SK-N-DZ (cell line): ENCODE results near the gene ZNF689.

ENCODE experiments used
- DNase-seq: peaks from one replicate; pipeline ENCODE4 v3.0.0-alpha.2; 2015; ENCODE audit warnings: low spot score
- small RNA-seq, 2 experiments: library from RNA; depleted of rRNA; stranded (forward); fragments of <200 nt; gene quantifications; one replicate each; pipeline ENCODE3, GENCODE V24; 2014

The ZNF689 gene

GRCh38 chr16:30565526-30565925 is 44.7 kb downstream of the ZNF689 start:
- no peak for DNase-seq

DNA sequence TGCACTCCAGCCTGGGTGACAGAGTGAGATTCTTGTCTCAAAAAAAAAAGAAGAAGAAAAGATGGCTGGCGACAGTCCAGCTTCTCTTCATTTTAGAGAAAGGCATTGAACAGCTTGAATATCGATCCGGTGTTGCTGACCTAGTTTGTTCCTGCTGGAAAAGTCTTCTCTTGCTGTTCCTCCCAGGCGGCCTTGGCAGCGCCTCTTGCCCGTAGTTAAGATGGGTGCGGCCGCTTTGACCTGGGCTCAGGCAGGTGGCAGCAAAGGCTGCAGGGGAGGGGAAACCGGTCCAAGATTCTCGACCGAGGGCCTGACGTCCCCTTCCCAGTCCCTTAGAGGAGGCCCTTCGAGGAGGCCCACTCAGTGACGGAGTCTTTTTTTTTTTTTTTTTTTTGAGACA is 48.2 kb downstream of the ZNF689 start:
- no peak for DNase-seq

DNA sequence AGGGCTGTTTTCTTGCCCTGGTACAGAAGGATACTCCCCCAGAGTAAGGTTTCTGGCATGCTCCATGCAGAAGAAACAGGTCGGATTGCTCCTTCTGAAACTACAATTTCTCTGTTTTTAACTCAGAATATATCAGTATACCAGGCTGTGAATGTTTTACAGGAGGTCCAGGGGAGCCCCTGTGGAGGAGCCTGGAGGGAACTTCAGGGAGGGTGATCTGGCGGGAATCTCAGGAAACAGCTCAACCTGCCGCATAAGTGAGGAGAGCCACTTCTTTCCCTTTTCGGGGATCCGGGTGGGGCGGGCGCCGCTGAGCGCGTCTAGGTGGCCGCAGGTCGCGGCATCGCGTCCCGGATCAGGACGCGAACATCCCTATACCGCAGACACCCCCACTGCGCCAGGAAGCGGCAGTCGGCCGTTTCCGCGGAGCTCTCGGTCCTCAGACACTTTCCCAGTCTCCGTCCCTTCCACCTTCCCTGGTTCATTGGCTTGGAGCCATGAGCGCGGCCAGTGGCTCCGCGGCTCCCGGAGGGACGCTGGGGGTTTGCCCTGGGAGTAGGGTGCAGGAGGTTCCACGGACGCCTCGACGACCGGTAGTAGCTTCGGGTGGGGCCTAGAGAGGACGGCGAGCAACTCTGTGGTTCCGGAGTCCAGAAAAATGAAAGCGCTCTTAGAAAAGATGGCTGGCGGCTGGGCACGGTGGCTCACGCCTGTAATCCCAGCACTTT is 48.9 kb downstream of the ZNF689 start:
- DNase-seq = no peak

- DNase-seq = no peak
Observed at GRCh38 chr16:30559690-30560089, 50.5 kb downstream of the ZNF689 start.

DNA sequence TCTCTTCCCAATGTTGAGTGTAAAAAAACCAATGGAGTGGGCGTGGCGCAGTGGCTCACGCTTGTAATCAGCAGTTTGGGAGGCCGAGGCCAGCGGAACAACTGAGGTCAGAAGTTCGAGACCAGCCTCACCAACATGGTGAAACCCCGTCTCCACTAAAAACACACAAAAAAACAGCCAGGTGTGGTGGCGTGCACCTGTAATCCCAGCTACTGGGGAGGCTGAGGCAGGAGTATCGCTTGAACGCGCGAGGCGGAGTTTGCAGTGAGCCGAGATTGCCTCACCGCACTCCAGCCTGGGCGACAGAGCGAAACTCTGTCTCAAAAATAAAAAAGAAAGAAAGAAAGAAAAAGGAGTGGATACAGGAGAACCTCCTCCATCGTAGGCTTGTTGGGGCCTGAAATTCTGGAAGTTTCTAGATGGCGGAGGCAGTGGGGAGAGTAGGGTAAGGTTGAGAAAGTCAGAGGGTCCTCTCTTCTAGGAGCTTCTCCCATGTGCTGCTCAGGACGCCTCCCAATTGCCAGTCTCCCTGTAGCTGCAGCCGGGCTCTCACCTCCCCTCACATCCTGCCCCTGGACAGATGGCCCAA is 51.3 kb downstream of the ZNF689 start:
- no peak for DNase-seq

- peak; percentile 98 for DNase-seq
Observed at GRCh38 chr16:30557957-30558788, 52.0 kb downstream of the ZNF689 start, which contains the start of gene ZNF764. ZNF764 (minus strand) TSS chr16:30558374; CDS start chr16:30558182, 192 bp downstream.

GRCh38 chr16:30557707-30557956 is 52.6 kb downstream of the ZNF689 start:
- DNase-seq = no peak

- no peak for DNase-seq
Observed at GRCh38 chr16:30556125-30556473, 54.1 kb downstream of the ZNF689 start.

GRCh38 chr16:30555315-30556124 is 54.7 kb downstream of the ZNF689 start:
- DNase-seq = no peak

- no peak for DNase-seq
Observed at GRCh38 chr16:30554557-30555314, 55.5 kb downstream of the ZNF689 start.

GRCh38 chr16:30553393-30553899 is 56.7 kb downstream of the ZNF689 start:
- DNase-seq = no peak

DNA sequence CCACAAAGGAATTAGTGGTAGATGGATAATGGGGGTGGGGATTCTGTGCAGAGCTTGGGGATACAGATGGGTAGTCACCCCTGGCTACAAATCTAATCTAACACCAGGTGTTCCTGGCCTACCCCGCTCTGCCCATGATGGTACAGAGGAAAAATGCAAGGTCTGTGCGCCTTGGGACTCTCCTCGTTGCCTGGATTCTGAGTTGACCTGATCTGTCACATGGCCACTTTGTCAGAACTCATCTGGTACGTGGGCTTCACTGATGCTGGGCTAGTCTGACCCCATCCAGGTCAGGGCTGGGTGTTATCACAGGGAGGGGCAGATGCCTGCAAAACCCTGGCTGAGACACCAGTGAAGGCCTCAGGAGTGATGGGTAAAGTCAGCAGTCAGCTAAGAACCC is 57.2 kb downstream of the ZNF689 start:
- no peak for DNase-seq

Small RNA genes within 50 kb of the gene (small RNA-seq; reads per million reads assigned to genes)
- gene AC093249.1 = 0 reads per million in 2 experiments
- 0 reads per million in 2 experiments for gene AC093249.4
